GM21423 (cell line): Measurements from ENCODE around the gene ACTN3.
"Not testable (repeated sequence)": the region's sequence is repeated elsewhere in the genome, so short reads cannot be mapped to it uniquely, and the experiment has no call there.

Source experiments
- ATAC-seq: cut with Tn5 transposase; IDR thresholded peaks from one replicate; pipeline ENCODE4 v1.9.1; 2021; ENCODE audit warnings: mild to moderate bottlenecking, moderate library complexity; ENCODE audit not compliant: unreplicated experiment

The ACTN3 gene

GRCh38 chr11:66593303-66593635 is 46.6 kb downstream of the ACTN3 start:
- no peak for ATAC-seq

DNA sequence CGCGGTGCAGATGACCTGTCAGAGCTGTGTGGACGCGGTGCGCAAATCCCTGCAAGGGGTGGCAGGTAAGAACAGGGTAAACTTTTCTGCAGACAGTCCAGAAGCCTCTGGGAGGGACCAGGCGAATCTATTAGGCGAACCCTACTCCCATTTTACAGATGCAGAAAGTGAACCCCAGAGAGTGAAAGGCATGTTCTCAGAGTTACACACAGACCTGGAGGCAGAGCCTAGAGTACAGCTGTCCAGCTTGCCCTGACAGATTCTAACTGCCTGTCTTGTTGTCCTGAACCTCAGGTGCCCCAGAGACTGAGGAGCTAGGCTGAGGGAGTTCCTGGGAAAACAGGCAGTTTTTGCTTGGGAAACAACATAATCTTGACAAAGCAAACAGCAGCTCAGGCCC is 46.9 kb downstream of the ACTN3 start:
- no peak for ATAC-seq

GRCh38 chr11:66595245-66595904 is 48.7 kb downstream of the ACTN3 start:
- ATAC-seq = no peak

- no peak for ATAC-seq
These were observed 52.3 kb downstream of the ACTN3 start for GRCh38 chr11:66598993-66599392.

- no peak for ATAC-seq
These were observed 53.5 kb downstream of the ACTN3 start for GRCh38 chr11:66600219-66600618.

- no peak for ATAC-seq
These were observed 54.0 kb downstream of the ACTN3 start for GRCh38 chr11:66600631-66601233.

GRCh38 chr11:66603072-66603471 is 56.4 kb downstream of the ACTN3 start:
- no peak for ATAC-seq

GRCh38 chr11:66604155-66604554 is 57.5 kb downstream of the ACTN3 start:
- no peak for ATAC-seq

GRCh38 chr11:66606608-66607007 is 59.9 kb downstream of the ACTN3 start:
- ATAC-seq = not testable (repeated sequence)

DNA sequence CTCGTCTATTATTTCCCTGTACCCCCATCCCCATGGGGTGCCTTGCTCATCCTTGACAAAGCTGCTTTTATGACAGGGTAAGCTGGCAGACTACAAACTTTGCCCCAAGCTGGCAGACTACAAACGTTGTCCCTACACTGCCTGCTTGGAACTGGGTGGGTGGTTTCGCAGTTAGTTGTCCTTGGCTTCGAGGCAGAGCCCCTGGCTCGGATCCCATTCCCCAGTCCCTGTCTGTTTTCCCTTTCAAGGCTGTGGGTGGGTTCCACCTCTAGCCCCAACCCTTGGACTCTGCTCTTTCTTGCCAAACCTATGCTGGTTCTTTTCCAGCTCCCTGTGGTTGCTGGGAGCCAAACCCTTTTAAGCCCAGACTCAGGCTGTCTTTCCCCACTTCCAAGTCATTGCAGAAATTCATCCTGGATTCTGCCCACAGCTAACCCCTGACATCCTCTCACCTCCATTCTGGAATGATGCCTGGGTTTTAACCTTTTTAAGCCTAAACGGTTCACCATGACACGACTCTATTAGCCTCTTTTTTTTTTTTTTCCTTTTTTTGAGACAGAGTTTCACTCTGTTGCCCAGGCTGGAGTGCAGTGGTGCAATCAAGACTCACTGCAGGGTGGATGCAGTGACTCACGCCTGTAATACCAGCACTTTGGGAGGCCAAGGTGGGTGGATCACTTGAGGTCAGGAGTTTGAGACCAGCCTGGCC is 60.6 kb downstream of the ACTN3 start:
- ATAC-seq = no peak

- ATAC-seq = no peak
These were observed 63.3 kb downstream of the ACTN3 start for GRCh38 chr11:66609721-66610617.

DNA sequence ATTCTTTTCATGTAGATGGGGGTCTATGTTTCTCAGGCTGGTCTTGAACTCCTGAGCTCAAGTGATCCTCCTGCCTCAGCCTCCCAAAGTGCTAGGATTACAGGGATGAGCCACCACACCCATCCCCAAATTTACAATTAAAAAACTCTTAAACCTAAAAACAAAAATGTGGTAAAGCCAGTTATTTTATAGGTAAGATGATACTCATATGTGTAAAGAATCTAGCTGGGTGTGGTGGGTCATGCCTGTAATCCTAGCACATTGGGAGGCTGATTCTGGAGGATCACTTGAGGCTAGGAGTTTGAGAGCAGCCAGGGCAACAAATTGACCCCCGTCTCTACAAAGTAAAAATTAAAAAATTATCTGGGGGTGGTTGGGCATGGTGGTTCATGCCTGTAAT is 65.8 kb downstream of the ACTN3 start:
- ATAC-seq = no peak
